GM12891 (cell line): ENCODE results near the gene ALKBH5.

Experiments used
- PAX5 ChIP-seq: IDR thresholded peaks from 2 replicates; pipeline ENCODE4 v1.6.1; 2011; ENCODE audit warnings: low read length, moderate library complexity, mild to moderate bottlenecking; ENCODE audit not compliant: insufficient read depth, severe bottlenecking
- POLR2A ChIP-seq: IDR thresholded peaks from 2 replicates; pipeline ENCODE4 v1.6.1; 2011; ENCODE audit warnings: low read depth, low read length, control low read depth
- POLR2AphosphoS5 ChIP-seq: IDR thresholded peaks from 2 replicates; pipeline ENCODE4 v1.6.1; 2011; ENCODE audit warnings: low read depth, low read length, control low read depth
- POU2F2 ChIP-seq: IDR thresholded peaks from 2 replicates; pipeline ENCODE4 v1.6.1; 2011; ENCODE audit warnings: low read depth, mild to moderate bottlenecking, control low read depth, low read length, moderate library complexity
- SPI1 ChIP-seq: IDR thresholded peaks from 2 replicates; pipeline ENCODE4 v1.6.1; 2011; ENCODE audit warnings: low read depth, low read length, control low read depth
- TAF1 ChIP-seq: IDR thresholded peaks from 2 replicates; pipeline ENCODE4 v1.6.1; 2011; ENCODE audit warnings: low read depth, low read length, control low read depth

DNA sequence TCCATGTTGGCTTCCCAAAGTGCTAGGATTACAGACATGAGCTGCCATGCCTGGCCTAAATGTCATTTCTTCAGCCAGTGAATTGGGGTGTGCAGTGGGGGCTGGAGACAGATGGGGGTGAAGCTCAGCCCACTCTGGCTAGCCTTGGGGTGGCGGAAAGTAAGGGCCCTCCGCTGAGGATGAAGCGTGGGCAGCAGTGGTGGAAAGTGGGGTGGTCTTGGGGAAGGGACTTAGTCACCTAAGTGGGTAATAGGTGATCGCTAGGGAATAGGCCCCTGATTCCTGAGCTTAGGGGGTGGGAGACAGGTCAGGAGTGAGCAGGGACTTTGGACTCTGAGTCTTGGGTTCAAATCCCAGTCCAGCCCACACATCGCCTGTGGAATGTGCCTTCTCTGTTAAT lies 44.0 kb downstream of the ALKBH5 start:
- no peak for TF ChIP-seq TAF1
- TF ChIP-seq POLR2A = no peak
- TF ChIP-seq SPI1 = no peak
- TF ChIP-seq POLR2AphosphoS5 = no peak
- TF ChIP-seq PAX5 = no peak
- TF ChIP-seq POU2F2 = no peak
